K562 (cell line): ENCODE measurements around the gene NTM. TPM values are rescaled to one million over a fixed set of nuclear protein-coding genes. Genes with fewer than 3 reads are reported as not detected.

Experiments
- ATAC-seq: fragments of 200-7000 bp; cut with Tn5 transposase; 3 replicates; pipeline ENCODE4 v1.9.1; 2020; ENCODE audit warnings: moderate library complexity
- BruUV-seq: library from RNA; stranded (reverse); fragments of 400-500 nt; replicated peaks from 2 replicates; lab custom pipeline; 2021; lab: Mats Ljungman, UMichigan
- CTCF ChIA-PET: fragments of 300-600 bp; formaldehyde crosslinking; extraction: SDS; loops from one replicate; lab custom pipeline; 2021; ENCODE audit warnings: low intra/inter-chr PET ratio; lab: Yijun Ruan, JAX
- POLR2A ChIA-PET: fragments of 300-600, 350-650 bp; sonication (Branson Sonifier 250); formaldehyde crosslinking; extraction: SDS; loops from one replicate; lab custom pipeline; 2021; ENCODE audit warnings: antibody characterized with exemption, inconsistent platforms; lab: Yijun Ruan, JAX
- DNase-seq, 4 experiments: peaks; one replicate each; pipeline versions ENCODE4 v3.0.0 to v3.0.0-alpha.2; 2011 to 2018; ENCODE audit warnings: low spot score in 3 of 4, mixed read lengths in 3 of 4; ENCODE audit errors: extremely low read depth in 1 of 4
- FAIRE-seq: peaks from 2 replicates; lab custom pipeline; 2011; peaks lifted over from hg19 to GRCh38; lab: Jason Lieb, UNC
- H2AFZ ChIP-seq: 2 replicates; pipeline ENCODE4 v1.6.0; 2011; ENCODE audit warnings: low read depth, low read length, control low read depth, inconsistent platforms
- H3K27ac ChIP-seq: fragments of 200-600 bp; 3 replicates; pipeline ENCODE4 v1.8.0; 2011; ENCODE audit warnings: low read depth, mild to moderate bottlenecking, control low read depth, inconsistent platforms, low read length, moderate library complexity, mixed read lengths; ENCODE audit errors: extremely low read depth
- H3K27me3 ChIP-seq, 2 experiments: fragments of 300-600 bp in 1 of 2; 2 replicates in 1 of 2; 3 replicates in 1 of 2; pipeline versions ENCODE4 v1.6.0 to v1.8.0; 2011; ENCODE audit warnings: inconsistent platforms in 2 of 2, low read length in 2 of 2, mild to moderate bottlenecking in 1 of 2, mixed read lengths in 1 of 2, moderate library complexity in 1 of 2; ENCODE audit not compliant: control insufficient read depth in 2 of 2, insufficient read depth in 2 of 2
- H3K36me3 ChIP-seq: fragments of 300-600 bp; 3 replicates; pipeline ENCODE4 v1.8.0; 2011; ENCODE audit warnings: mild to moderate bottlenecking, low read length, inconsistent platforms; ENCODE audit not compliant: control insufficient read depth, insufficient read depth
- H3K4me1 ChIP-seq, 2 experiments: fragments of 200-600 bp in 1 of 2; replicated peaks in 1 of 2; 2 replicates in 1 of 2; 3 replicates in 1 of 2; pipeline versions ENCODE4 v1.5.1 to v1.8.0; 2011; ENCODE audit warnings: inconsistent platforms in 2 of 2, low read length in 2 of 2, mild to moderate bottlenecking in 1 of 2, mixed read lengths in 1 of 2, moderate library complexity in 1 of 2; ENCODE audit not compliant: control insufficient read depth in 2 of 2, insufficient read depth in 2 of 2
- H3K4me2 ChIP-seq: 2 replicates; pipeline ENCODE4 v1.6.1; 2011; ENCODE audit warnings: low read length, control low read depth, inconsistent platforms, mixed read lengths; ENCODE audit not compliant: insufficient read depth
- H3K4me3 ChIP-seq: fragments of 200-600 bp; sonication (generic), shearing (Covaris generic); 2 replicates; pipeline ENCODE4 v1.5.1; 2016; ENCODE audit warnings: control low read depth, inconsistent platforms
- H3K79me2 ChIP-seq: fragments of 200-600 bp; 3 replicates; pipeline ENCODE4 v1.8.0; 2011; ENCODE audit warnings: low read length, inconsistent platforms; ENCODE audit not compliant: control insufficient read depth, insufficient read depth
- H3K9ac ChIP-seq, 2 experiments: 2 replicates each; pipeline versions ENCODE4 v1.6.0 to v1.6.1; 2011; ENCODE audit warnings: low read depth in 2 of 2, low read length in 2 of 2, control low read depth in 1 of 2, inconsistent platforms in 1 of 2, mild to moderate bottlenecking in 1 of 2, mixed read lengths in 1 of 2; ENCODE audit not compliant: insufficient read depth in 1 of 2
- H3K9me1 ChIP-seq: one replicate; pipeline ENCODE4 v1.6.0; 2011; ENCODE audit warnings: inconsistent platforms, mild to moderate bottlenecking, low read length, moderate library complexity; ENCODE audit not compliant: control insufficient read depth, insufficient read depth
- H3K9me3 ChIP-seq: replicated peaks from 2 replicates; pipeline ENCODE4 v1.5.1; 2011; ENCODE audit warnings: low read depth, low read length, inconsistent platforms; ENCODE audit not compliant: control insufficient read depth, insufficient read depth
- H4K20me1 ChIP-seq: replicated peaks from 2 replicates; pipeline ENCODE4 v1.6.1; 2011; ENCODE audit warnings: low read length, inconsistent platforms, mixed read lengths; ENCODE audit not compliant: control insufficient read depth, insufficient read depth
- CC2D1A ChIP-seq: fragments of 450-650 bp; IDR thresholded peaks from 2 replicates; pipeline ENCODE4 v1.6.1; 2017; ENCODE audit warnings: mild to moderate bottlenecking
- CHD2 ChIP-seq: IDR thresholded peaks from 2 replicates; pipeline ENCODE4 v1.6.1; 2011; ENCODE audit warnings: low read depth, low read length
- E2F5 ChIP-seq: sonication (generic); formaldehyde crosslinking; IDR thresholded peaks from 2 replicates; pipeline ENCODE4 v1.8.0; 2022; ENCODE audit warnings: mild to moderate bottlenecking, missing genetic modification reagents
- ESRRA ChIP-seq: fragments of 450-650 bp; IDR thresholded peaks from 2 replicates; pipeline ENCODE4 v1.6.1; 2014; ENCODE audit warnings: low read depth, mild to moderate bottlenecking, moderate library complexity, borderline replicate concordance
- MGA ChIP-seq: fragments of 450-650 bp; IDR thresholded peaks from 2 replicates; pipeline ENCODE4 v1.6.1; 2016; ENCODE audit warnings: mild to moderate bottlenecking, moderate library complexity
- SMARCA5 ChIP-seq: fragments of 450-650 bp; IDR thresholded peaks from 2 replicates; pipeline ENCODE4 v1.6.1; 2016
- TAF15 ChIP-seq: fragments of 200-400 bp; formaldehyde crosslinking; IDR thresholded peaks from 2 replicates; pipeline ENCODE4 v1.6.1; 2017; ENCODE audit warnings: mild to moderate bottlenecking, low read depth, low read length, moderate library complexity
- TCF3 ChIP-seq: sonication (generic); formaldehyde crosslinking; IDR thresholded peaks from 2 replicates; pipeline ENCODE4 v1.4.0; 2020; ENCODE audit warnings: mild to moderate bottlenecking, missing genetic modification reagents
- XRCC4 ChIP-seq: IDR thresholded peaks from one replicate; pipeline ENCODE4 v1.6.1; 2011; ENCODE audit not compliant: insufficient read depth, insufficient read length; ENCODE audit errors: extremely low read depth
- ZC3H8 ChIP-seq: fragments of 450-650 bp; IDR thresholded peaks from 2 replicates; pipeline ENCODE4 v1.6.1; 2017
- ZNF239 ChIP-seq: fragments of 250-450 bp; sonication (Bioruptor Pico); IDR thresholded peaks from 2 replicates; pipeline ENCODE4 v1.4.0; 2020; ENCODE audit warnings: mild to moderate bottlenecking
- ZNF695 ChIP-seq: fragments of 450-650 bp; formaldehyde crosslinking; IDR thresholded peaks from 2 replicates; pipeline ENCODE4 v1.4.0; 2020; ENCODE audit warnings: mild to moderate bottlenecking, moderate library complexity
- WGBS: fragments of 100-300 bp; shearing (Covaris generic); methylation state at CpG from one replicate; pipeline ENCODE4 v1.1.6; 2016; ENCODE audit warnings: low coverage, mixed read lengths; ENCODE audit not compliant: insufficient coverage; ENCODE audit errors: missing lambda C conversion rate; 5-methylcytosine and 5-hydroxymethylcytosine counted together
- in situ Hi-C: fragments of 300-500 bp; cut with MboI; formaldehyde crosslinking; loops from 4 replicates; pipeline ENCODE4 v1.15.0; 2018; ENCODE audit warnings: inconsistent platforms, mixed read lengths
- intact Hi-C: fragments of 100-400 bp; cut with micrococcal nuclease; formaldehyde crosslinking; loops from 2 replicates; pipeline ENCODE4 v1.14.2; 2022
- polyA plus RNA-seq, 8 experiments: library from polyadenylated mRNA; depleted of rRNA in 4 of 8; stranded (reverse) in 5 of 8; unstranded in 3 of 8; fragments of >200 nt; fragmentation: Nextera tagmentation in 2 of 8; fragmentation: Illumina TruSeq in 1 of 8; extraction: Ambion mirVana in 2 of 8; extraction: Trizol in 1 of 8; gene quantifications; 2 replicates each; pipeline versions ENCODE4 v1.2.1 to v1.2.3, GENCODE V29; 2011 to 2014; ENCODE audit warnings: inconsistent platforms in 1 of 8, missing spikeins in 1 of 8
- total RNA-seq, 7 experiments: library from RNA; depleted of rRNA in 6 of 7; stranded (reverse); fragments of >200 nt in 6 of 7; fragmentation: Illumina TruSeq in 2 of 7; extraction: Trizol in 2 of 7; gene quantifications; 2 replicates each; pipeline versions ENCODE4 v1.2.1 to v1.2.3, GENCODE V29; 2011 to 2021; ENCODE audit warnings: low replicate concordance in 1 of 7

The NTM gene
- total and polyA plus RNA-seq, 9 of the 15 experiments (the other 6 are each of a cell fraction or from before 2014, with no cell fraction given) = not detected

GRCh38 chr11:132373405-132374143 is 1003.2 kb downstream of the NTM start:
- intact Hi-C loops = no loop called here
- TF ChIP-seq ZC3H8 (no peak), CHD2 (no peak), ZNF695 (CRISPR knock-in tag) (no peak), ZNF239 (no peak), ESRRA (no peak), SMARCA5 (no peak), E2F5 (CRISPR knock-in tag) (no peak), XRCC4 (no peak), CC2D1A (no peak), TAF15 (no peak), MGA (no peak), TCF3 (no peak)

More at GRCh38 chr11:132373405-132374143, 1003.2 kb downstream of the NTM start:
- no peaks in the 10 kb centered on the region for H3K79me2 ChIP-seq
- no peak overlapping the region for H2AFZ ChIP-seq
- H3K4me3 ChIP-seq = no peak overlapping the region
- no TSS peak for BruUV-seq
- WGBS = 0% methylated on average over 2 of the region's 4 CpGs
- no peaks in the 10 kb centered on the region for H3K4me1 ChIP-seq
- no peaks in the 10 kb centered on the region for H3K36me3 ChIP-seq
- H3K9me3 ChIP-seq = no peaks in the 10 kb centered on the region
- no peak overlapping the region for H3K27ac ChIP-seq
- DNase-seq = no peak
- CTCF ChIA-PET = no interaction called here
- H3K27me3 ChIP-seq = no peaks in the 10 kb centered on the region
- H3K9ac ChIP-seq = no peak overlapping the region
- POLR2A ChIA-PET = no interaction called here
- FAIRE-seq = no peak
- no peaks in the 10 kb centered on the region for H4K20me1 ChIP-seq
- H3K4me2 ChIP-seq = no peak overlapping the region
- no peaks in the 10 kb centered on the region for H3K9me1 ChIP-seq
- in situ Hi-C loops = no loop called here
- no peak for ATAC-seq
